ENCODE measurements around the gene MLEC. TPM values are rescaled to one million over a fixed set of nuclear protein-coding genes. Genes with fewer than 3 reads are reported as not detected.

Gene MLEC
- total RNA-seq, 1 donor from 2014 or later: 144 TPM

- Mint-ChIP-seq H3K9me3 (ENCODE audit: low read depth) (no peaks in the 10 kb centered on the region), H3K27ac (ENCODE audit: unreplicated experiment) (no peak overlapping the region), H3K4me1 (ENCODE audit: low read depth) (peaks cover 15% of the 10 kb centered on the region)
Observed at GRCh38 chr12:120696626-120697025, 9.7 kb downstream of the MLEC start.

GRCh38 chr12:120697344-120697743 lies 10.4 kb downstream of the MLEC start:
- H3K27ac Mint-ChIP-seq (ENCODE audit: unreplicated experiment): no peak overlapping the region
- DNase-seq (ENCODE audit: low spot score): no peak
- H3K27me3 Mint-ChIP-seq (ENCODE audit: low read depth): no peaks in the 10 kb centered on the region
- H3K4me1 Mint-ChIP-seq (ENCODE audit: low read depth): peaks cover 11% of the 10 kb centered on the region
- H3K4me3 Mint-ChIP-seq (ENCODE audit: unreplicated experiment): no peak overlapping the region
- no peaks in the 10 kb centered on the region for H3K9me3 Mint-ChIP-seq (ENCODE audit: low read depth)
- TF ChIP-seq CTCF (IDR thresholded peaks at IDR 0.05): no peak
- H3K36me3 Mint-ChIP-seq (ENCODE audit: low read depth): peaks cover 48% of the 10 kb centered on the region

More at GRCh38 chr12:120696626-120697025, 9.7 kb downstream of the MLEC start:
- H3K4me3 Mint-ChIP-seq (ENCODE audit: unreplicated experiment): no peak overlapping the region
- H3K36me3 Mint-ChIP-seq (ENCODE audit: low read depth): peaks cover 45% of the 10 kb centered on the region
- no peak for TF ChIP-seq CTCF (IDR thresholded peaks at IDR 0.05)
- DNase-seq (ENCODE audit: low spot score): no peak
- no peaks in the 10 kb centered on the region for H3K27me3 Mint-ChIP-seq (ENCODE audit: low read depth)

GRCh38 chr12:120698665-120699064 lies 11.7 kb downstream of the MLEC start:
- no peaks in the 10 kb centered on the region for H3K9me3 Mint-ChIP-seq (ENCODE audit: low read depth)
- H3K4me1 Mint-ChIP-seq (ENCODE audit: low read depth): no peaks in the 10 kb centered on the region
- no peak for DNase-seq (ENCODE audit: low spot score)
- H3K27ac Mint-ChIP-seq (ENCODE audit: unreplicated experiment): no peak overlapping the region
- H3K36me3 Mint-ChIP-seq (ENCODE audit: low read depth): peaks cover 48% of the 10 kb centered on the region
- no peak overlapping the region for H3K4me3 Mint-ChIP-seq (ENCODE audit: unreplicated experiment)
- no peaks in the 10 kb centered on the region for H3K27me3 Mint-ChIP-seq (ENCODE audit: low read depth)
- TF ChIP-seq CTCF (IDR thresholded peaks at IDR 0.05): no peak

GRCh38 chr12:120699553-120699952 lies 12.6 kb downstream of the MLEC start:
- no peak for TF ChIP-seq CTCF (IDR thresholded peaks at IDR 0.05)
- H3K27ac Mint-ChIP-seq (ENCODE audit: unreplicated experiment): no peak overlapping the region
- H3K27me3 Mint-ChIP-seq (ENCODE audit: low read depth): no peaks in the 10 kb centered on the region
- no peaks in the 10 kb centered on the region for H3K9me3 Mint-ChIP-seq (ENCODE audit: low read depth)
- H3K36me3 Mint-ChIP-seq (ENCODE audit: low read depth): peaks cover 46% of the 10 kb centered on the region
- H3K4me1 Mint-ChIP-seq (ENCODE audit: low read depth): no peaks in the 10 kb centered on the region
- no peak for DNase-seq (ENCODE audit: low spot score)
- no peak overlapping the region for H3K4me3 Mint-ChIP-seq (ENCODE audit: unreplicated experiment)

GRCh38 chr12:120700886-120701285 lies 13.9 kb downstream of the MLEC start:
- no peaks in the 10 kb centered on the region for H3K27me3 Mint-ChIP-seq (ENCODE audit: low read depth)
- peak overlapping the region; percentile 8 for H3K27ac Mint-ChIP-seq (ENCODE audit: unreplicated experiment)
- TF ChIP-seq CTCF (IDR thresholded peaks at IDR 0.05): no peak
- no peaks in the 10 kb centered on the region for H3K4me1 Mint-ChIP-seq (ENCODE audit: low read depth)
- H3K9me3 Mint-ChIP-seq (ENCODE audit: low read depth): no peaks in the 10 kb centered on the region
- peaks cover 33% of the 10 kb centered on the region for H3K36me3 Mint-ChIP-seq (ENCODE audit: low read depth)
- no peak for DNase-seq (ENCODE audit: low spot score)
- H3K4me3 Mint-ChIP-seq (ENCODE audit: unreplicated experiment): no peak overlapping the region

Data from chondrocyte (in vitro differentiated cells).